ENCODE data around the gene MBD6. TPM values are rescaled to one million over a fixed set of nuclear protein-coding genes. Genes with fewer than 3 reads are reported as not detected.

MBD6 gene
- polyA plus RNA-seq, 2 donors: 14.7 to 35.0 TPM

- WGBS, 2 donors: 0 to 1% methylated on average over 46 to 56 of the region's 56 CpGs
- Histone ChIP-seq H3K4me3 (ENCODE audit: low read depth in 1 of 2, low read length in 2 of 2) (peak within 1 kb of the TSS; percentile 75 to 81), H3K36me3 (ENCODE audit: control insufficient read depth in 2 of 2, insufficient read depth in 2 of 2, low read length in 1 of 2) (no peaks in the 10 kb centered on the region), H3K4me1 (ENCODE audit: control insufficient read depth in 2 of 2, insufficient read depth in 2 of 2, low read length in 1 of 2) (peaks cover 7 to 8% of the 10 kb centered on the region in 2 donors), H3K9me3 (ENCODE audit: control insufficient read depth in 2 of 2, insufficient read depth in 1 of 2, low read depth in 1 of 2, low read length in 1 of 2) (no peaks in the 10 kb centered on the region), H3K27ac (ENCODE audit: low read depth in 2 of 2, low read length in 1 of 2) (peak within 1 kb of the TSS; percentile 84 to 91), H3K27me3 (ENCODE audit: control insufficient read depth in 1 of 2, insufficient read depth in 2 of 2, low read length in 2 of 2) (no peaks in the 10 kb centered on the region)
These were observed 24.0 kb downstream of the MBD6 start, which contains the start of gene DCTN2 for GRCh38 chr12:57546438-57547287. TSS of gene DCTN2 (minus strand) at chr12:57547192. CDS start at chr12:57547063, 129 bp downstream.

GRCh38 chr12:57547288-57548012, 24.8 kb downstream of the MBD6 start:
- H3K27me3 ChIP-seq (ENCODE audit: control insufficient read depth in 1 of 2, insufficient read depth in 2 of 2, low read length in 2 of 2): no peaks in the 10 kb centered on the region
- no peak overlapping the region for H3K27ac ChIP-seq (ENCODE audit: low read depth in 2 of 2, low read length in 1 of 2)
- 17 to 19% methylated on average over 9 of the region's 9 CpGs for WGBS, 2 donors
- H3K4me1 ChIP-seq (ENCODE audit: control insufficient read depth in 2 of 2, insufficient read depth in 2 of 2, low read length in 1 of 2): peaks cover 7 to 8% of the 10 kb centered on the region in 2 donors
- no peaks in the 10 kb centered on the region for H3K36me3 ChIP-seq (ENCODE audit: control insufficient read depth in 2 of 2, insufficient read depth in 2 of 2, low read length in 1 of 2)
- no peaks in the 10 kb centered on the region for H3K9me3 ChIP-seq (ENCODE audit: control insufficient read depth in 2 of 2, insufficient read depth in 1 of 2, low read depth in 1 of 2, low read length in 1 of 2)
- H3K4me3 ChIP-seq (ENCODE audit: low read depth in 1 of 2, low read length in 2 of 2): peak overlapping the region; percentile 75 to 81

GRCh38 chr12:57548013-57548315, 25.3 kb downstream of the MBD6 start:
- H3K9me3 ChIP-seq (ENCODE audit: control insufficient read depth in 2 of 2, insufficient read depth in 1 of 2, low read depth in 1 of 2, low read length in 1 of 2): no peaks in the 10 kb centered on the region
- peaks cover 7 to 8% of the 10 kb centered on the region in 2 donors for H3K4me1 ChIP-seq (ENCODE audit: control insufficient read depth in 2 of 2, insufficient read depth in 2 of 2, low read length in 1 of 2)
- H3K4me3 ChIP-seq (ENCODE audit: low read depth in 1 of 2, low read length in 2 of 2): no peak overlapping the region
- no peak overlapping the region for H3K27ac ChIP-seq (ENCODE audit: low read depth in 2 of 2, low read length in 1 of 2)
- 94 to 97% methylated on average over 2 of the region's 2 CpGs for WGBS, 2 donors
- no peaks in the 10 kb centered on the region for H3K27me3 ChIP-seq (ENCODE audit: control insufficient read depth in 1 of 2, insufficient read depth in 2 of 2, low read length in 2 of 2)
- no peaks in the 10 kb centered on the region for H3K36me3 ChIP-seq (ENCODE audit: control insufficient read depth in 2 of 2, insufficient read depth in 2 of 2, low read length in 1 of 2)

- H3K4me3 ChIP-seq (ENCODE audit: low read depth in 1 of 2, low read length in 2 of 2): no peak overlapping the region
- H3K27me3 ChIP-seq (ENCODE audit: control insufficient read depth in 1 of 2, insufficient read depth in 2 of 2, low read length in 2 of 2): no peaks in the 10 kb centered on the region
- 40 to 48% methylated on average over 2 of the region's 2 CpGs for WGBS, 2 donors
- peaks cover 7 to 8% of the 10 kb centered on the region in 2 donors for H3K4me1 ChIP-seq (ENCODE audit: control insufficient read depth in 2 of 2, insufficient read depth in 2 of 2, low read length in 1 of 2)
- no peaks in the 10 kb centered on the region for H3K36me3 ChIP-seq (ENCODE audit: control insufficient read depth in 2 of 2, insufficient read depth in 2 of 2, low read length in 1 of 2)
- H3K9me3 ChIP-seq (ENCODE audit: control insufficient read depth in 2 of 2, insufficient read depth in 1 of 2, low read depth in 1 of 2, low read length in 1 of 2): no peaks in the 10 kb centered on the region
- no peak overlapping the region for H3K27ac ChIP-seq (ENCODE audit: low read depth in 2 of 2, low read length in 1 of 2)
These were observed 25.9 kb downstream of the MBD6 start for GRCh38 chr12:57548488-57548887.

- no peaks in the 10 kb centered on the region for H3K9me3 ChIP-seq (ENCODE audit: control insufficient read depth in 2 of 2, insufficient read depth in 1 of 2, low read depth in 1 of 2, low read length in 1 of 2)
- H3K4me1 ChIP-seq (ENCODE audit: control insufficient read depth in 2 of 2, insufficient read depth in 2 of 2, low read length in 1 of 2): peaks cover 7 to 8% of the 10 kb centered on the region in 2 donors
- H3K36me3 ChIP-seq (ENCODE audit: control insufficient read depth in 2 of 2, insufficient read depth in 2 of 2, low read length in 1 of 2): no peaks in the 10 kb centered on the region
- H3K27me3 ChIP-seq (ENCODE audit: control insufficient read depth in 1 of 2, insufficient read depth in 2 of 2, low read length in 2 of 2): no peaks in the 10 kb centered on the region
- H3K4me3 ChIP-seq (ENCODE audit: low read depth in 1 of 2, low read length in 2 of 2): peak overlapping the region; percentile 31 to 32
- H3K27ac ChIP-seq (ENCODE audit: low read depth in 2 of 2, low read length in 1 of 2): no peak overlapping the region
- WGBS, 2 donors: 38 to 40% methylated on average over 13 of the region's 13 CpGs
These were observed 26.7 kb downstream of the MBD6 start for GRCh38 chr12:57549203-57549908.

GRCh38 chr12:57549909-57550640, 27.5 kb downstream of the MBD6 start, which contains the start of gene KIF5A:
TSS of gene KIF5A (plus strand) at chr12:57550044. CDS start at chr12:57550272, 228 bp downstream.
- 4 to 6% methylated on average over 50 to 52 of the region's 52 CpGs for WGBS, 2 donors
- Histone ChIP-seq H3K36me3 (ENCODE audit: control insufficient read depth in 2 of 2, insufficient read depth in 2 of 2, low read length in 1 of 2) (no peaks in the 10 kb centered on the region), H3K9me3 (ENCODE audit: control insufficient read depth in 2 of 2, insufficient read depth in 1 of 2, low read depth in 1 of 2, low read length in 1 of 2) (no peaks in the 10 kb centered on the region), H3K27me3 (ENCODE audit: control insufficient read depth in 1 of 2, insufficient read depth in 2 of 2, low read length in 2 of 2) (no peaks in the 10 kb centered on the region), H3K4me1 (ENCODE audit: control insufficient read depth in 2 of 2, insufficient read depth in 2 of 2, low read length in 1 of 2) (peaks cover 7 to 8% of the 10 kb centered on the region in 2 donors), H3K27ac (ENCODE audit: low read depth in 2 of 2, low read length in 1 of 2) (no peak within 1 kb of the TSS), H3K4me3 (ENCODE audit: low read depth in 1 of 2, low read length in 2 of 2) (peak within 1 kb of the TSS; percentile 31 to 32)

GRCh38 chr12:57550641-57551549, 28.3 kb downstream of the MBD6 start:
- Histone ChIP-seq H3K36me3 (ENCODE audit: control insufficient read depth in 2 of 2, insufficient read depth in 2 of 2, low read length in 1 of 2) (no peaks in the 10 kb centered on the region), H3K4me1 (ENCODE audit: control insufficient read depth in 2 of 2, insufficient read depth in 2 of 2, low read length in 1 of 2) (peaks cover 4 to 5% of the 10 kb centered on the region in 2 donors), H3K27me3 (ENCODE audit: control insufficient read depth in 1 of 2, insufficient read depth in 2 of 2, low read length in 2 of 2) (no peaks in the 10 kb centered on the region), H3K4me3 (ENCODE audit: low read depth in 1 of 2, low read length in 2 of 2) (no peak overlapping the region), H3K27ac (ENCODE audit: low read depth in 2 of 2, low read length in 1 of 2) (no peak overlapping the region), H3K9me3 (ENCODE audit: control insufficient read depth in 2 of 2, insufficient read depth in 1 of 2, low read depth in 1 of 2, low read length in 1 of 2) (no peaks in the 10 kb centered on the region)
- 62 to 63% methylated on average over 7 of the region's 7 CpGs for WGBS, 2 donors

- H3K4me3 ChIP-seq (ENCODE audit: low read depth in 1 of 2, low read length in 2 of 2): no peak overlapping the region
- H3K27me3 ChIP-seq (ENCODE audit: control insufficient read depth in 1 of 2, insufficient read depth in 2 of 2, low read length in 2 of 2): no peaks in the 10 kb centered on the region
- WGBS, 2 donors: 77 to 87% methylated on average over 3 of the region's 3 CpGs
- H3K9me3 ChIP-seq (ENCODE audit: control insufficient read depth in 2 of 2, insufficient read depth in 1 of 2, low read depth in 1 of 2, low read length in 1 of 2): no peaks in the 10 kb centered on the region
- no peaks in the 10 kb centered on the region for H3K36me3 ChIP-seq (ENCODE audit: control insufficient read depth in 2 of 2, insufficient read depth in 2 of 2, low read length in 1 of 2)
- H3K4me1 ChIP-seq (ENCODE audit: control insufficient read depth in 2 of 2, insufficient read depth in 2 of 2, low read length in 1 of 2): peaks cover 2 to 4% of the 10 kb centered on the region in 2 donors
- no peak overlapping the region for H3K27ac ChIP-seq (ENCODE audit: low read depth in 2 of 2, low read length in 1 of 2)
These were observed 29.1 kb downstream of the MBD6 start for GRCh38 chr12:57551637-57552305.
